NCI-H146 (cell line): ENCODE measurements around the gene PPP2R2B.

Experiments
- DNase-seq: peaks from one replicate; lab custom pipeline; 2025; lab: John Stamatoyannopoulos, UW

Gene PPP2R2B

DNA sequence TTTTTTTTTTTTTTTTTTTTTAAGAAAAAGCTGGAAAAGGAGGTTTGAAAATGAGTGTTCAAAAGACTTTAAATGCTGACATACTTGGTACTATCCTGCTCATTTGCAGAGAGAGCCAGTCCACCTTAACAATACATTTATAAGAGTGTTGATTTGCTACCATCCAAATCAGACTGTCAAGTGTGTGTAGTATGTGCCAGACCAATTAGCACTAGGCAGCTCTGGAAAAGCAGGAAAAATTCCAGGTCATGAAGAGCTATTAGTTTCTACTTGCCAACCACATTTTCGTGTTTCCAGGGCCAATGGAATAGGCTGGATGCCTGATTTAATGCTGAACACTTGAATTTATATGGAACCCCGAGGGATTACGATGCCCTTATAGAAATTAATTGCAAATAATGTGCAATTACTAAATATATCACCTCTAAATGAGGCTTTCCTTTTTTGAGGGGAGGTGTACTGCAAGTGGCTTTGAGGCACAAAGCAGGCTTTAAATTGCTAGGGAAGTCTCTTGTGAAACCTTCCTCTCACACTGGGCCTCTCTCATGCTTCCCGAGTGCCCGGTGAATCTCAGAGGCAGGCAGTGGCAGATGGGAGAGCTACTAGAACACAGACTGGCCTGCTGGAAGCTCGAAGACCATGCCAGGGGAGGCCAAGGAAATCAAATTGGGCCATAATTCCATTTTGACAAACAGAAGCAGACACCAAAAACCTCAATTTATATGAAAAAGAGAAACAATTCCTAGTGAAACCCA lies 178.7 kb downstream of the PPP2R2B start:
- DNase-seq: no peak

DNA sequence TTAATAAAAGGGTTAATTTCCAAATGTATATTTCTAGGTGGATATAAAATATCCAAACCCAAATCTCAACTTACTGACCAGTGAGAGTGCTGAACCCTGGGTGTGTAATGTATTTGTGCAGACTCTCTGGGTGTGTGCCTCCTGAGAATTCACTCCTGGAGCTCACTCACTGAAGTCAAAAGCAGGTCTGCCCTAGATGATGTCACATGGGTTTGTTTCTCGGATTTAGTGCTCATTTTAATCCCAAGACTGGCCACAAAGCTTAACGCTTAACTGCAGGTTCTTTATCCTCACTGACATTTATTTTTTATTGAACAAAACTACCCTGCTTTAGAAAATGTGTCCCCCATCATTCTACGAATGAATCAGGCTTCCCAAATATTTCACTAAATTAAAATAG lies 179.4 kb downstream of the PPP2R2B start:
- DNase-seq: no peak

DNA sequence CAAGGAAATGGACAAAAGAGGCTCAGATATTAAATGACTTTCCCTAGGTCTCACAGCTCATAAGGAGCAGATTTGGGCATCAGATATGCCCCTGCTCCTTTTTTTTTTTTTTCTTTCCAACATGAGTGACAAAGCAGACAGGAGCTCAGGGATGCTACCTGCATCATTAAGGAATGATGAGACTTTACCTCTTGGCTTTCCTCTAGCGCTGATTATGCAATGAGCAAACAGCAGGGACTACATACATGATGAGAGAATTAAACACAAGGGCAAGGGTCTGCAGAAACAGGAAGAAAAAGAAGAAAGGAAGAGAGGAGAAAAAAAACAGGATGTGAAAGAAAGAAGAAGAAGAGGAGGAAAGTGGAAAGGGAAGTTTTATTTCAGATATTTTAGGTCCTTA lies 179.9 kb downstream of the PPP2R2B start:
- DNase-seq: no peak

DNA sequence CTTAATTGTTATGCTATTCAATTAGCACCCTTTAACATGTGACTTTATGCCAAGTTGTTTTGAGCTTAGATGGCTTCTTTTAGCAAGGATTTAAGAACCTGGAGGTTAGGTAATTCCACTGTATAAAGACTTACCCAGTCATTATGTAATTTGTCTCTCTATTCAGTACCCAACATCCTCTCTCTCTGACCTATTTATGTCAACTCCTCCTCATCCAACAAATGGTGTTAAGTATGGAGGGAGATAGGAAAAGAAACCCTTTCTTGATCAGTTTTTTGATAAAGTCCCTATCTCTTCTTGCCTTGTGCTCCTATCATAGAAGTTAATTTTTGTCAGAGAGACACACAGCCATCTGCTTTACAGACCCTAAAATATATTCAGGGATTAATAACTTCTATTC lies 181.3 kb downstream of the PPP2R2B start:
- no peak for DNase-seq

DNA sequence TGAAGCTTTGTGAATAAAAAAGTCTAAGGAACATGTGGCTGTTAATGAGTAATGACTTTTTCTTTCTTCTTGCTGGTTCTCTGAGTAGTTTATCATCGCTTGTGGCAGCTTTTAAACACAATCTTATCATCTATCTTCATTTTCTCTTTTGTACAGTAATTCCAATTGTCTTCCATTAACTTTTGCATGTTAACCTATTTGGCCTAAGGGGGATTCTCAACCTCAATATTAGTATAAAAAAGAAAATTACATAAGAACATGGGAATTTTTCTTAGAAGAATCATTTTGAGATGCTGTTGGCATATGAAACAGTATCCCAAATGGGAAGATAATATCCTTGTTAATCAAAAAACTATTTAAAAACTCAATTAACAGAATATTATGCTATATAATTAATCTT lies 182.9 kb downstream of the PPP2R2B start:
- DNase-seq: no peak

DNA sequence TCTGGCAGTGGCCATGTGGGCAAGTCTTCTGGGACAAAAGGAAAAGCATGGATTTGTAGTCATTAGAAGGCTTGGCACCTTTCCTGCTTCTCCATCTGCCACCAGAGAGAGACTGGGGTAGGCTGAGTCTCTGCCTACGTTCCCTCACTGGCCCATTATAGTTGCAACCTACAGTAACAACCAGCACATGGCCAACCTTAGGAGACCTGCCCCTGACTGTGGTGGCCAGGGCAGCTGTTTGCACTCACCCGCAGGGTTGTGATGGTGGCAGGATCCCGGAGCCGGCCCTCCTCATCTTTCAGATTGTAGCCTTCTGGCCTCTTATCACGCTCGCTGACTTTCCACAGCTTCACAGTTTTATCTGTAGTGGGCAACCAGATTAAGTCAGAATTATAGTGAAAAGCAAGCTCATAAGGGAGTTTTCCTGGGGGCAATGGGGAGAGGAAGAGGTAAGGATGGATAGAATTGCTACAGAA lies 187.6 kb downstream of the PPP2R2B start:
- DNase-seq: no peak

DNA sequence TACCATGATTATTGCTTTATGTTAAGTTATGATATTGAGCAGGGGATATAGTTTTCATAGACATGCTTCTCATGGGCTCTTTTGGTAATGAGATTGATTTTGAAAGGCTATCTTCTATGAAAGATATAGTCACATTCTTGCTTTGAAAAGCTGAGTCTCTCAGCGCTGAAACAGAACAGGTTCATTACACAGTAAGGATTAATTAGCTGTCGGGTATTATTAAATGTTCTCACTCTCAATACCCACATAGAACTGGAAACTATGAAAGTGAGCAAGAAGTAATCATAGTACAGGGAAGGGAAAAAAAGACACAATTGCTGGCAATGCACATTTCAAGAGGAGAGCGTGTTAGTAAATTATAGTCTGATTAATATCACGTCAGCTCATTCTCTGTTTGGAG lies 190.9 kb downstream of the PPP2R2B start:
- DNase-seq: no peak

DNA sequence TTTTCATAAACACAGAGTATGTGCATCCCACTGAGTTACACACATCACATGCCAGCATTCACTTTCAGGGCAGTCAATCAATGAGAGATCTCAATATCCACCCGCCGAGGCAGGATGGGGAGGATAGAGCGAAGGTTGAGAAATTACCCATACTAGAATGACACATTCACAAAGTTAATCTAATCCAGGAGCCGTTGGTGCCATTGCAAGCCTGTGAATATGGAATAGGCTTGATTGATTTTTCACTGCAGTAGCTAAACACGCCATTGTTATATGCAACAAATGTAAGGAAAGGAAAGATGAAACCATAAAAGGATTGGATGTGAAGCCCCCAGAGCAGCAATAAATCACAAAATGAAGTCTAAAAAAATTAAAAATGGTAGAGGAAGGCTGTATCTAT lies 194.7 kb downstream of the PPP2R2B start:
- no peak for DNase-seq

DNA sequence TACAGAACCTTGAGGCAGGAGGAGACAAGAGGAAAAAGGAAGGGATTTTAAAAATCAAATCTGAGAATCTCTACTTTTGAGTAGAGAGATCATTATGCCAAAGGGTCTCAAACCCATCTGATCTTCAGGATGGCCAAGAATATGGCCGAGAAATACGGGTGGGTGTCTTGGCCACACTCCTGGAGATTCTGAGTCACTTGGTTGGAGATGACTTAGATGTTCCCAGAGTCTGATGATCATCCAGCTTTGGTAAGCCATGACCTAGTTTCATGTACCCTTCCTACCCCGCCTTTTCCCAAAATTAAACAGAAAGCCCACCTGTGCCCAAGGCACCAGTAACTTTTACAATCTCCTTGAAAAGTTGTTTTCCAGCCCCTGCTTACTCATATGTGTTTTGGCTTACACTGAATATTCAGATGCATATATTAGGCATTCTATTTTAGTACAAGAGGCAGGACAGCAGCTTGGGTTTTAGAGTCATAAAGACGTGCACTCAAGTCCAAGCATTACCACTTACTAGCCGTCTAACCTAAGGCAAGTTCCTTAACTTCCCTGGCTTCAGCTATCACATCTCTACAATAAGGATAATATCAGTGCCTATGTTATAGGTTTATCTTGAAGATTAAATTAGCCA lies 195.5 kb downstream of the PPP2R2B start:
- DNase-seq: no peak

DNA sequence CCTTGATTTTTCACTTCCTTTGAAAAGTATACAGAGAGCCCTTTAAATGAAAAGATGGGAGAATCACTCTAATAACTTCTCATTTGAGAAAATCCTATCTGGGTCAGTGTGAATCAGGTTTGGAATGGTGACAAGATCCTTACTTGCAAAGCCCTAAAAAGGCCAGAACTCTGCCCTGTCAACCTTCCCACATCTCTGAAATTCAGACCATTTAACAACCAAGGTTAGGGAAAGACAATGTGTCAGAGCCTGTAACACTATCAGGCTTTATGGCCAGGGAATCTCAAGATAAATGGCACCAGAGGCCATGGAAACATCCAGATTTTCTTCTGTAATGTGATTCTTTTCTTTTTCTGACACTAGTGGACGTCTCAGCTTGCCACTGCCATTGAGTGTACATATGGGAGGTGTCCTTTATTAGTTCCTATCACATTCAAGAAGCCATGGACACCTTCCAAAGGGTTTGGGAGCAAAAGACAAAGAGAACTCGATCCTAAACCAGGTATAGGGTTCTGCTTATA lies 196.9 kb downstream of the PPP2R2B start:
- DNase-seq: no peak

DNA sequence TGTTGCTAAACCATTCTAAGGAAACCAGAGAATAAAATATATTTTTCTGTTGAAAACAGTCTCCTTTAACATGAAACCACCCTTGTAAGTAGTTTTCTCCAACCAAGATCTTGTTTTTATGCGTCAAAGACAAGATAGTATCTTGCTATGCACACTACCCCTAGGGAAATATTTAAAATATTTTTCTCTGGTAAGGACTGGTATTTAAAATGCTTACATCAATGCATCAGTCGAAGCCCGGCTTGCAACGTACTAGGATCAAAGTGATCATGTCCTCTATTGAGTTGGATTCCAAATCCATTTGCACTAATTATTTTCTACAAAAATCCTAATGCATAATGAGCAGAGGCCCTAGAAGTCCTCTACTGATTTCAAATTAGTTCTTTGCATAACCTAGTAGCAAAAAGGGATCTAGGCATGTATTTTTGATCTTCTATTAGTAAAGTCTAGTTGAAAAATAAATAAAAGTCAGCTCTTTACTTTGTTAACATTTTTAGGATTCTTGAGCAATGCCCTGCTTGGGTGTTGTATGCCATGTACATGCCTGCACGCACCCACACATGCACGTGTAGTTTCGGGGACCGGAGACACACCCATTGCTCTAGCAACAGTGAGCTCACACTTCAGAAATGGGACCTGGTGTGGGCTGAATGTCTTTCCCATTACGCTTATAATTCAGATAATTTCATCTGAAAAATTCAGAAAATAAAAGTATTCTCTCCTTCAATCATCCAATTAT lies 197.5 kb downstream of the PPP2R2B start:
- no peak for DNase-seq

DNA sequence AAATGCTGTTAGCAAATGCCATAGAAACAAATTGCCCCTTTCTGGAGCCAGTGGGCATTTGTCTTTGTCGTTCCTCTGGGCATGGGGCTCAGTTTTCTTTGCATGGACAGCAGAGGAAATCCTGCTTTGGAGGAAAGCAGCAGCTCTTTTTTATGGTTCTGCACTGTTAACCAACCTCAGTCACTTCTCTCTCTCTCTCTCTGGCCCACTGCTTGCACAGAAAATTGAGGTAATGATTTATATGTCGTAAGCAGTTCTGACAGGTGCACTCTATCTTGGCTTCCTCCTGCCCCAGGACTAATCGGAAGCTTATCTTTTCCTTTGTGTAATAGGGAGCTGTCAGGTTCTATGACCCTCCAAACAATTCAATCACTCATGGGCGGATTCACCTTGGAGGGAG lies 202.9 kb downstream of the PPP2R2B start:
- peak; percentile 84 for DNase-seq

DNA sequence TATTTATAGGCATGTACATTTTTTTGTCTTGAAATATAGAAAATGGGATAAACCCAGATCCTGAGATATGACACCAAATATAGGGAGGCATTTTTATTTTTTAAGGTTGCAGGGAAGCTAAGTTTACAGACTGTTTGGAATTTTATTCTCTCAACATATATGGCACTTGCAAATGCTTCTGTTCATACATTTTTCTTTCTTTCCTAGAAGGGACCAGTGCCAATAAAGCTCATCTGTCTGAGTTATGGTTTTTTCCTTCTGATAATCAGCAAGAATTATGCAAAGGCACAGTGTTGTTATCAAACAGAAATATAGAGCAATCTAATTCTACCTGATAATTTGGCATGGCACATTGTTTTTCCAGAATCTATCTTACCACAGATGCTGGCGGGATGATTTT lies 205.7 kb downstream of the PPP2R2B start:
- no peak for DNase-seq

DNA sequence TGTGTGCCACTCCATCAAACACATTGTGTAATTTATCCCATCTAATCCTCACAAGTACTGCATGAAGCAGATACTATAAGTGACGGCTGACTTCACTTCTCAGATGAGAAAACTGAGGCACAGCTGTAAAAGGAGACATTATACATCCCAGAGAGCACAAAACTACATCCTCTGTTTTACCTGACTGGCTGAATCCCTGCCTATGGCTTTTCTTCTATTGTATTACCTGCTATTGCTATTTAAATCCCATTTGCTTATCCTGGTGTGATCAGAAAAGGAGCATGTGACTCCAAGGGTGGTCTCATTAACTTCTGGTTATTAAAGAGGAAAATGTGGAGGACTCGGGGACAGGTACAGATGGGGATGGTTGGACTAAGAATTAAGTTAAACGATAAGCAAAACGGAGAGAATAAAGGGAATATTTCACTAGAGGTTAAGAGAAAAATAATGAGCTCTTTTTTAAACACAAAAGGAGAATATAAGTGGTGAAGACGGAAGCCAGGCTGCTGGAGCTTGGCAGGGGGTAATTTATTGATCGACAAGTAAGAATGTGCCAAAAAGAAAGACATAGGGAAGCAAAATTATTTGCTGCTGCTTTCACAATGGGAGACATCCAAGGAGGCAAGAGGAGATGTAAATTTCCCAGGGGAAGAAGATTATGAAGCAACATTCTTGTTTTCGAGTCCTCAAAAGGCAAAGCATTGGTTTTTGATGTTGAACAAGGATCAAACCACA lies 206.8 kb downstream of the PPP2R2B start:
- DNase-seq: peak; percentile 70

DNA sequence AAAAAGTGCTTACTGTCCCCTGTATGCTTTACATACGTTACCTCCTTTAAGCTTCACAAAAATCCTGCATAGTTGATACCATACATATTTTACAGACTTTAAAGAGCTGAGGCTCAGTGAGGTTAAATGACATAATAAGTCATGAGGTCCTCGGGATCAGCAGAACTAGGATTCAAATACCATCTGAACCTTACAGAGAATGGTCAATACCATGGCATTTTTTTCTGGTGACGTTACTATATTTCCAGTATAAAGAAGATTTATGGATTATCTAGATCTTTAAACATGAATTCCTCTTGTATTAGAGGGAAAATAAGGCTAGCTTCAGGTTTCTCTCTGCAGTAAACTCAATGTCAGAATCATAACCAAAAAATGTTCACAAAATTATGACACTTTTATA lies 208.9 kb downstream of the PPP2R2B start:
- DNase-seq: no peak

DNA sequence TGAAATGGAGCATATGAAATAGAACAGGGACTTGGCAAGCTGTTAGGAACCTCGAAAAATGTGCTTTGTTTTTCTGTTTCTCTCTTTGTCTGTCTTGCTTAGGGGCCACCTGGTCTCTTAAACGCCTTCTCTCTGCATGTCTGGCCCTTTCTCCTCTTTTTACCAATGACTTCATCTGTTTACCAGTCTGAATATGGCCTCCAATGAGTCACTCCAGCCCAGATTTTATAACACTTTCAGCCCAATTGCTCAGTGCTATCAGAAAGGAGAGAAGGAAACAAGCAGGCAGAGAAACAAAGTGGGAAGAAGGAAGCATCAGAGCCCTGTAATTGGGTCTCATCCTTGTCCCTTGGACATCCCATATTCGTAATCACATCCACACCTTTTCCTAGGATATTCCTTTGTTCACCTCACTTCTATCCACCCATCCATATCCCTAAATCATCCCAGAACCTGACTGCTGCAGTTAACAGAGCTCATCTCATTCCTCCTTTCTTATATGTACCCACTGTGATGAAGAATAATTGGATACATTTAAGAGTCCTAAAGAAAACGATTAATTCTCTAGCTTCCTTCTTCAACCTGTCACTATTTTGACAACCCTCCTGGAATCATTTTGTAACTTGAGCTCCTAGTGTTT lies 210.8 kb downstream of the PPP2R2B start:
- peak; percentile 68 for DNase-seq

DNA sequence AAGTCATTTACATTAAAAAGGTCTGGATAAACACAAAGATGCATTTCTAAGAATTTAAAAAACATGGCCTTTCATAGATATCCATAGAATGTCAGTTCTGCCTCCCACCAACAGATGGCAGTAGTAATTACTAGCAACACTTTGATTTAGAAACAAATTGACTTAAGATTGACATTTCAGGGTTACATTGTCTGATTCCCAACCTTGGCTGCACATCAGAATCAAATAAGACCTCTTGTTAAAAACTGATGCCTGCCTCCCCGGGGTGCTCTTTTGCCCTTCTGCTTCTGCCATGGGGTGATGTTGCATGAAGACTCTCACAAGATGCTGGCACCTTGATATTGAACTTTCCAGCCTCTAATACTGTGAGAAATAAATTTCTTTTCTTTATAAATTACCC lies 216.3 kb downstream of the PPP2R2B start:
- no peak for DNase-seq

DNA sequence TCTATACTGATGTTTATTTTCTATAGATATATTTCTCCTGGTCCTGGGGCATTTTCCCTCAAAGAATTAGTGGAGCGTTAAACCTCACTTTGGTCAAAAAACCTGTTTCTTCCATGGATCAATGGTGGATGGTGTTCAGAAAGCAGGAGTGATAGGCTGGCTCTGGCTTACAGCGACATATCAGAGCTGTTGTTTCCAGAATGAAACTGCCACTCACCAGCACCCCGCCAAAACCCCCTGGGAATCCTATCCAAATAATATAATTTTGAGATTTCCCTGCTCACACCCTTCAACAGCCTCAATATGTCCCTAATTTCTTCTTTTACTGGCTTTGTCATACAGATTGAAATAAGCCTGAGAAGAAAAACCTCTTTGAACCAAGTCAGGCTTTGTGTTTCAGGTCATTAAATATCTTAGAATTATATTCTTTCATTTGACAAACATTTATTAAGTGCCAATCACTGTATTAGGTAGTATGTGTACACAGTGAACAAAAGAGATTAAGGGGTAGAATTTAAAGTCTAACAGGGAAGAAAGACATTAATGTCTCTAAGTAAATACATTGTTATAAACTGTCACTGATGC lies 218.1 kb downstream of the PPP2R2B start:
- DNase-seq: peak; percentile 12

DNA sequence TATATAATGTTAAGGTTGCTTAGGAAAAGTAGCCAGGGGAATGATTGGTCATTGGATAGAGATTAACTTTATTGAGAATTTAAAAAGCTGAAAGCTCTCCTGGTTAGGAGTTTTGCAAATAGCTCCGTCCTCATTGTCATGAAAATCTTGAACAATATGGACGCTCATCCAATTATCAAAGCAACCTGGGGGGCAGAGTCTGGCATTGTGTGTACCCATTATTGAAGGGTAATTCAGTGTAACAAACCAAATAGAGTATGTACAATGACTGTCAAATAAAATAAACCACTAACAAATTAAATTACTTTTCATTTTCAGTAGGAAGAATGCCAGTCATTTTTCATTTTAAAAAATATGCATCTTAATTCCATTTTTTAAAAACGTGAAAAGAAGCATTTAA lies 218.6 kb downstream of the PPP2R2B start:
- peak; percentile 22 for DNase-seq

DNA sequence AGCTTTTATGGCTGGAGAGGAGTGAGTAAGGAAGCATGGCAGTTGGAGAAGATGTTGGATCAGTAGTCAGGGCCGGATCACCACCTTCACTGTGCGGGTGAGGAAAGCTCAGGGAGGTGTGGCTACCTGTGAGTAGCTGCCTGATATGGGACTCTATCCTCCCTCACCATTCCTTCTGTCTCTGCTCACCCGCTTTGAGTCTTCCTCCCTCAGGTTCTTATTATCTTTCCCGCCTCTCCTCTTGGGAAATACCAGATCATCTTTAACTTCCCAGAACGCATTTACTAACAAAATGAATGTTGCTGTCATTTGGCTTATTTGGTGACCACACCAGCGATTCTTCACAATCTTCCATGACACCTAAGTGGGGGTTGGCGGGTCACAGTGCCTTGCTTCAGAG lies 221.9 kb downstream of the PPP2R2B start:
- DNase-seq: no peak

DNA sequence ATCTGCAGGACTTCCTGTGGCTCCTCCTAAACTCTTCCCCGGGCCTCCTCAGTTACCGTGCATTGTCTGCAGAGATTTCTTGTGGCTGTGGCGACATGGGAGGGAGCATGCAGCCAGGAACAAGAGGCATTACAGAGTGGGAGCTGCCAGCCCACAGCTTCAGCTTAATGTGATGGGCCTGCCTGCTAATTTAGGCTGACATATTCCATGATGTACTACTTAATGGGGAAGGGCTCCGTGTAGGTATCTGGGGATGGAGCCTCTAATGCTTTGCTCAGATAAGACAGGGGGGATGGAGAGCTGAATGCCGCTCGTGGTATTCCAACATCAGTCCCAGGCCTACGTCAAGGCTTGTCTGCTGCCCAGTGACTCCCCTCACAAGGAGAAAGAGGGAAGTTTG lies 225.0 kb downstream of the PPP2R2B start:
- DNase-seq: no peak
